Body of pancreas (tissue), 4 donors: Measurements from ENCODE around the gene CBR4.
"Not testable (repeated sequence)": the region's sequence is repeated elsewhere in the genome, so short reads cannot be mapped to it uniquely, and the experiment has no call there.

ENCODE experiments used
- CTCF ChIP-seq, 7 experiments: fragments of 450-650 bp in 4 of 7; fragments of 200-600 bp in 3 of 7; sonication (generic) in 3 of 7; IDR thresholded peaks; one replicate each; pipeline ENCODE4 v1.5.1; 2016 to 2019; ENCODE audit warnings: antibody characterized with exemption in 7 of 7
- POLR2A ChIP-seq, 3 donors: fragments of 450-650 bp; IDR thresholded peaks; one replicate each; pipeline ENCODE4 v1.6.1; 2016; ENCODE audit warnings: antibody characterized with exemption in 3 of 3, mild to moderate bottlenecking in 2 of 3

GRCh38 chr4:168992952-168993482 is 17.0 kb downstream of the CBR4 start:
- TF ChIP-seq CTCF, POLR2A (IDR thresholded peaks at IDR 0.05): not testable (repeated sequence)
